ENCODE results near the gene ZNF660.
"Not testable (repeated sequence)": the region's sequence is repeated elsewhere in the genome, so short reads cannot be mapped to it uniquely, and the experiment has no call there.

Gene ZNF660

DNA sequence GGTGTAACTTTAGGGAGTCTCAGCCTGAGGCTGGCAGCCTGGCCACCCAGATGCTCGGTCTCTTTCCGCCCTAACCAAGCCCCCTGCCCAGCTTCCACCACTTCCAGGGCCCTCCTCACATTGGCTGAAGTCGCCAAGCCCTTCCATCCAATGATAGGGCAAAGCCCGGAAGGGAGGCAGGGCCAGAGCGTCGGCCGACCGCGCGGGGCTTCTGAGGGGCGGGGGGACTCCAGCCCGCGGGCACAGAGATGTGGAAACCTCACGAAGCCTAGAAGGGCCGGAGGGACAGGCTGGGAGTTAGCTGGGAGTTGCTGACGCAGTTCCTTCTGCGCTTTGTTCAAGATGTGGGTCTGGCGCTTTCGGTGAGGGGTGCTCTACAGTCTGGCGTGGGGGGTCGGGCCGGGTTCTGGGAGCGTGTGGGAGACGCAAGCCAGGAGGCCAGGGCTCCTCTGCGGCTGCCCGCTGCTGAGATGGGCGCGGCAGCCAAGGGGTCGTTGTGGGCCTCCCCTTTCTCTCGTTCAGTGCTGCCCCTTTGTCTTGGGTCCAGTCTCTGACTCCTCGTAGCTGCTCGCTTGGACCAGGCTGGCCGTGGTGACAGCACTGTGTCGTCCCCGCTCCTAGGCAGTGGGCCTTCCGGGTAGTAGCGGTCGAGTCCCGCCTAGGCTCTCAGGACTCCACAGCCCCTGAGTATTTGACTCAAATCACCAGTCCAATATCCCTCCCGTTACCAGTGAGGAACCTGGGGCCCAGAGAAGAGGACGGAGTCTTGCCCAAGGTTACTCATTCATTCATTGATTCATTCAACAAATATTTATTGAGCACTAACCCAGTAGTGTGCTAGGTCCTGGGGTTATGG, at the start of gene ZNF660:
Gene ZNF660 (plus strand): TSS at position 319 of the 856 bp plus-strand sequence. CDS start 9,230 bp downstream, outside the sequence.
- in situ Hi-C loops (cut with MboI; ENCODE audit: low pct_unique_long_range_greater_than_20kb, low sequenced_read_pairs) = no loop called here
- peak; percentile 89 for DNase-seq

DNA sequence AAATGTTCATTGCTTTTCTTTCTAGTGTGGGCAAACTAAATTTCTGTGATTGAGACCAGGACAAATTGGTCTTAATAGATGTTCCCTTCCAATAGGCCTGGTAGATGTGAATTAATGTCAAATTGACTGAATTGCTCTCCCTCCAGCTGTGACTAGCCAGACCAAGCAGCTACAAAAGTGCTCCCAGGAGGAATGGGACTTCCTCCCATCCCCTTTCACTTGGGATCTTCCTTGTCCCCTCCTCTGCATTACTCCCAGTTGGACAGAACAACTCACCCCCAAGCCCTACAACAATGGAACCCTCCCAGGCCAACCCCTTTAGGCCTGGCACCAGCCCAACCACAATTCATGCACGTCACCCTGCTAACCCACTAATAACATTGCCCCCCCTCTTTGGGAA, 49.4 kb upstream of the ZNF660 start:
- DNase-seq = no peak
- in situ Hi-C loops (cut with MboI; ENCODE audit: low pct_unique_long_range_greater_than_20kb, low sequenced_read_pairs) = no loop called here

DNA sequence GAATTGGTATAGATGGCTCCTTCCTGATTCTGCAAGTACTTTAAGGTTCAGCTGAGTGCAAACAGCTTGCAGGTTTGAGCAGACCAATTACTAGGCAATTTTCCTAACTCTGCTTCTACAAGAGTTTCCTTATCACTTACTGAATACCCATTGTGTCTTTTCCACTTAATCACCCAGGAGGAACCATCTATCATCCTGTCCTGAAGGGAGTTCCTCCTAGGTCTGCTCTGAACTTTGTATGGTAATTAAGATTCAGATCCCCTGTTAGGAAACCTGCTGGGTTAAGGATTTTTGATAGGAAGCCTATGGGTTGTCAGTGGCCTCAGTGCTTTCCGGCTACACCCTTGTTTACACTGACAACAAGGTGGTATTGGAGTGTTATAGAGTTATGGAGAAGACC, 40.0 kb upstream of the ZNF660 start:
- DNase-seq; in situ Hi-C loops (cut with MboI; ENCODE audit: low pct_unique_long_range_greater_than_20kb, low sequenced_read_pairs): not testable (repeated sequence)

DNA sequence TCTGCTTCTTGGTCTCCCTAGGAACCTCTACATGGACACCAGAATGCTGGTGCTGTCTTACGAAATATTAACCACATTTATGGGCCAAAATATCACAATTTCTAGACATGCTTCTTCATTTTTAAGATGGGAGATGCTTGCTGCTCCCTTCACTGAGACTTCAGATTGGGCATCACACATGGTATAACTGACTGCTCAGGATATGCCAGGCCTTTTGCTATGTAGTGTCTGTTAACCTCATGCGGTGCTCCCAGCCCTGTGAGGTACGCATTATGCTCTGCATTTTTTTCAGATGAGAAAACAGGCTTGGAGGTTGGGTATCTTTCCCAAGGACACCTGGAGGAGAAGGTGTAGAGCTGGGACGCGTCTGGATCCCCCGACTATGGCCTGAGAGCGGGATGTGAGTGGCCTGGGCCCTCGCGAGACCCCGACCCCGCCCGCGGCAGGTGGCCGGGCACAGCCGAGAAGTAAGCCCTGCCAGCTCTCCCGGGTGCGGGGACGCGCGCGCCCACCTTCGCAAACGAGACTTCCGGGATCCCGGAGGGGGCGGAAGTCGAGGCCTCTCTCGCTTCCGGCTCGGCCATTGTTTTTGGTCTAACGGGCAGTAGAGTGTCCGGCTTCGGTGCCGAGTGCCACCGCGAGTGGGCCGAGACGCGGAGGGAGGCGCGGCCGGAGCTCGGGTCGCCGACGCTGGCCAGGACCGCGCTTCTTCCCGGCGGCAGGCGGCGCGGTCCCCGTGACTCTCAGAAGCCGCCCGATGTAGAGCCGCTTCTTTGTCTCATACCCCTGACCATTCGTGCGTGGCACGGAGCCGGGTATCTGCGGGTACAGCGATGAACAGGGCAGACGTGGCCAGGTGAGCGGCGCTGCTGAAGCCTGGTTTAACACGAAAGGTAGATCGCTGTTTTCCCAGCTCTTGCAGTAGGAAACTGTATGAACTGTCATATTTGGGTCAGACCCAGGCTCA, 29.9 kb upstream of the ZNF660 start, which contains the start of gene ZKSCAN7:
Gene ZKSCAN7 (plus strand): TSS at position 568 of the 967 bp plus-strand sequence. CDS start 1,855 bp downstream, outside the sequence.
- in situ Hi-C loops (cut with MboI; ENCODE audit: low pct_unique_long_range_greater_than_20kb, low sequenced_read_pairs) = no loop called here
- no peak for DNase-seq

DNA sequence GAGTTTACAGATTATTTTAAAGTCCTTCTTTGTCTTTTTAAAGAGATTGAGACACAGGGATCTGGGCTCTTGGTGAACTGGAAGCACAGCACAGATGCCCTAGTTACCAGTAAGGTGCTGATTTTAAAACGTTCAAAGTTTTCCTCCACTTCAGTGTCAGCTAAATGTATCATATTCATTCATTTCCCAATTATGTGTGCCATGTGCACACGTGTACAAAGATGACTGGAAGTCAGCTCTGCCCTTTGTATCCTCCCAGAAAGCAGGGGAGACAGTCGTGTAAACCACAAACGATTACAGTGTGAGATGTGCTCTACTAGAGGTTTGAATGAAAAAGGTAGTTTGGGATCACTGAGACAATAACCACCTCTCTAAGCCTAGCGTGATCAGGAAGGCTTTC, 29.0 kb upstream of the ZNF660 start:
- DNase-seq = no peak
- in situ Hi-C loops (cut with MboI; ENCODE audit: low pct_unique_long_range_greater_than_20kb, low sequenced_read_pairs) = no loop called here

DNA sequence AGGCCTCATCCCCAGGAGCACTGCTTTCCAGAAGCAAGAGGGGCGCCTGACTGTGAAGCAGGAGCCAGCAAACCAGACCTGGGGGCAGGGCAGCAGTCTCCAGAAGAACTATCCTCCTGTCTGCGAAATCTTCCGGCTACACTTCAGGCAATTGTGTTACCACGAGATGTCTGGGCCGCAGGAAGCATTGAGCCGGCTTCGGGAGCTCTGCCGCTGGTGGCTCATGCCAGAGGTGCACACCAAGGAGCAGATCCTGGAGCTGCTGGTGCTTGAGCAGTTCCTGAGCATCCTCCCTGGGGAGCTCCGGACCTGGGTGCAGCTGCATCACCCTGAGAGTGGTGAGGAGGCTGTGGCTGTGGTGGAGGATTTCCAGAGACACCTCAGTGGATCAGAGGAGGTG, 27.7 kb upstream of the ZNF660 start:
- in situ Hi-C loops (cut with MboI; ENCODE audit: low pct_unique_long_range_greater_than_20kb, low sequenced_read_pairs) = no loop called here
- no peak for DNase-seq

DNA sequence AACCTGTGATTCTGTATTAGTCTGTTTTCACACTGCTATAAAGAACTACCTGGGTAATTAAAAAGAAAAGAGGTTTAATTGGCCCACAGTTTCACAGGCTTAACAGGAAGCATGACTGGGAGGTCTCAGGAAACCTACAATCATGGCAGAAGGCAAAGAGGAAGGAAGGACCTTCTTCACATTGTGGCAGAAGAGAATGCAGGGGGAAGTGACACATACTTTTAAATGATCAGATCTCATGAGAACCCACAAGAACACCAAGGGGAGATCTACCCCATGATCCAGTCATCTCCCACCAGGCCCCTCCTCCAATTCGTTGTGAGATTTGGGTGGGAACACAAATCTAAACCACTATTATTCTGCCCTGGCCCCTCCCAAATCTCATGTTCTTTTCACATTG, 23.7 kb upstream of the ZNF660 start:
- peak; percentile 32 for DNase-seq
- in situ Hi-C loops (cut with MboI; ENCODE audit: low pct_unique_long_range_greater_than_20kb, low sequenced_read_pairs) = no loop called here

DNA sequence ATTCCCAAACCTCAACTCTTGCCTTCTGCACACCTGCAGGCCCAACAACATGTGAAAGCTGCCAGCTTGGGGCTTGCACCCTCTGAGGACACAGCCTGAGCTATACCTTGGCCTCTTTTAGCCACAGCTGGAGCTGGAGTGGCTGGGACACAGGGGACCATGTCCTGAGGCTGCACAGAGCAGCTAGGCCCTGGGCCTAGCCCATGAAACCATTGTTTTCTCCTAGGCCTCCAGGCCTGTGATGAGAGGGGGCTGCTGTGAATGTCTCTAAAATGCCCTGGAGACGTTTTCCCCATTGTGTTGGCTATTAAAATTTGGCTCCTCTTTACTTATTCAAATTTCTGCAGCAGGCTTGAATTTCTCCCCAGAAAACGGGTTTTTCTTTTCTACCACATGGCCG, 22.6 kb upstream of the ZNF660 start:
- in situ Hi-C loops (cut with MboI; ENCODE audit: low pct_unique_long_range_greater_than_20kb, low sequenced_read_pairs) = no loop called here
- DNase-seq = no peak

DNA sequence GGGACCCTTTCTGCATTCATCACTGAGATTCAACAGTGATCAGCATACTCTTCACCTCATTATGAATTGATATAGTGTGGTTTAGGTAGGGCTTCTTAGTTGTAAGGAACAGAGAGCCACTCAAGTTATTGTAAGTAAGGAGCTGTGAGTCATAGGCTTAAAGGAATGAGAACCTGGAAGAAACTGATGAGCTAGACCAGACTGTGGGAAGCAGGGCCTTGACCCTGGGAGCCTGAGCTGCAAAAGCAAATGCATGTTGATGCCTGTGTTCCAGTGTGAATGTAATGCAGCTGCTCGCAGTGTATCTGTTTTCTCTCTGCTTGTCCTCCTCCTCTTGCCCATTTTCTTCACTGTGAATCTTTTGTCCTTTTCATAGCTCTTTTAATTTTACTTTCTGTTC, 16.2 kb upstream of the ZNF660 start:
- no peak for DNase-seq
- in situ Hi-C loops (cut with MboI; ENCODE audit: low pct_unique_long_range_greater_than_20kb, low sequenced_read_pairs) = no loop called here

DNA sequence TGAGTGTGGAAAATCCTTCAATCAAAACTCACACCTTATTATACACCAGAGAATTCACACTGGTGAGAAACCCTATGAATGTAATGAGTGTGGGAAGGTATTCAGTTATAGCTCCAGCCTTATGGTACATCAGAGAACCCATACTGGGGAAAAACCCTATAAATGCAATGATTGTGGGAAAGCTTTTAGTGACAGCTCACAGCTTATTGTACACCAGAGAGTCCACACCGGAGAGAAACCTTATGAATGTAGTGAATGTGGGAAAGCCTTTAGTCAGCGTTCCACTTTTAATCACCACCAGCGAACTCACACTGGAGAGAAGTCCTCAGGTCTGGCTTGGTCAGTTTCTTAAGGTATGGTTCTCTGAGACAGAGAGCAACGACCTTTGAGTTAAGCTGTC, 13.7 kb upstream of the ZNF660 start:
- in situ Hi-C loops (cut with MboI; ENCODE audit: low pct_unique_long_range_greater_than_20kb, low sequenced_read_pairs) = no loop called here
- DNase-seq = no peak

DNA sequence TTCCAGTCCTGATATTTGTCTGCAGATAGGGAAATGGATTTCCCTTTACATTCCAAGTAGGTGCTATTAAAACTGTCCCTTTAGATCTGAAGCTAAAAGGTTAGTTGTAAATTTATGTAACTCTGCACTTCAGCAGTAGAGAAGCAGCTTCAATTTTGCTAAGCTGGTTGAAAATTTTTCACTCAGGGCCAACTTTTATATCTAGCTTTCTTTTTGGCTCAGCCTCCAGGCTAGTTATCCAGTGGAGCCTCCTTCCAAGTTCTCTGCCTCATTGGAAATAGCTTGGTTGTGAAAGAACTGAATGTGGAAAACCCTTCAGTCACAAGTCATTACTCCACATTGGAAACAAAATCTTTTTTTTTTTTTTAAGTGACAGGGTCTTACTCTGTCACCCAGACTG, 8.2 kb upstream of the ZNF660 start:
- in situ Hi-C loops (cut with MboI; ENCODE audit: low pct_unique_long_range_greater_than_20kb, low sequenced_read_pairs) = no loop called here
- DNase-seq = no peak

DNA sequence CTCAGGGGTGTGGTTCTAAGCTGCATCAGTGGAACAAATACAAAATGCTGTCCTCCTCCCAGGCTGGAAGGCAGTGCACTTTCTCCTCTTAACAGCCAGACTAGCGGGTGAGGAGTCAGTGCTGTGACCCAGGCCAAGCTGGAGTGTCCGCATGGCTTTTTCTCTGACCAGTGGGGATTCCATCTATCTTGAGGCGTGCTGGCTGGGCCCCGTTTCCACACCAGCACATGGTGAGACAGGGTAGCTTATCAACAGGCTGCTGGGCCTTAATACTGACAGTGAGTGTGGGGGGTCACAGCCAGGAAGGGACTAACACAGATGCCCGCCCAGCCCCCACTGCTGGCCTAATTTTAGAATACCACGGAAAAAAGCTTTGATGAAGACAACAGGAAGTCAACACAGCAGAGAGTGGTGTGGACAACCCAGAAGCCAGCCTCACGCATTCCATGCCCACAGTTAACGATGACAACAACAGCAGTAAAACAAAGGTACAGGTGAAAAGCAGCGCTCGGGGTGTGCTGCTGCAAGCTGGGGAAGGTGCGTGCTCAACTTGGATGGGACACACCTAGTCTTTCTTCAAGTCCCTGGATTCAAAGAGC, 7.3 kb upstream of the ZNF660 start:
- DNase-seq; in situ Hi-C loops (cut with MboI; ENCODE audit: low pct_unique_long_range_greater_than_20kb, low sequenced_read_pairs): not testable (repeated sequence)

DNA sequence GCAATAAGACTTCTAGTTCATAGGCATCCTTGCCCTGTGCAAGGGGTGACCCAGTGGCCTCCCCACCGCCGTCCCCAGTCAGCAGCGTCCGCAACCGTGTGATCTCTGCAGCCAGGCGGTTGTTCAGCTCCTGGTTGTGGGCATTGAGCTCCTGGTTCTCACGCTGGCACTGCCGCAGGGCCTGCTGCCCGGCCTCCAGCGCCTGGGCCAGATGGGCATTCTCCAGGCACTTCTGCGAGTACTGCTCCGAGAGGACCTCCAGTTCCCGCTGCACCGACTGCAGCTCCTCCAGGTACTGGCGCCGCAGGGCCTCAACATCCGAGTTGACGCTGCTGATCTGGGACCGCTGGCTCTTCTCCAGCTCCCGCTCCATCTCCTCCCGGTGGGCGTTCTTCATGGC, 6.4 kb upstream of the ZNF660 start:
- in situ Hi-C loops (cut with MboI; ENCODE audit: low pct_unique_long_range_greater_than_20kb, low sequenced_read_pairs); DNase-seq: not testable (repeated sequence)

DNA sequence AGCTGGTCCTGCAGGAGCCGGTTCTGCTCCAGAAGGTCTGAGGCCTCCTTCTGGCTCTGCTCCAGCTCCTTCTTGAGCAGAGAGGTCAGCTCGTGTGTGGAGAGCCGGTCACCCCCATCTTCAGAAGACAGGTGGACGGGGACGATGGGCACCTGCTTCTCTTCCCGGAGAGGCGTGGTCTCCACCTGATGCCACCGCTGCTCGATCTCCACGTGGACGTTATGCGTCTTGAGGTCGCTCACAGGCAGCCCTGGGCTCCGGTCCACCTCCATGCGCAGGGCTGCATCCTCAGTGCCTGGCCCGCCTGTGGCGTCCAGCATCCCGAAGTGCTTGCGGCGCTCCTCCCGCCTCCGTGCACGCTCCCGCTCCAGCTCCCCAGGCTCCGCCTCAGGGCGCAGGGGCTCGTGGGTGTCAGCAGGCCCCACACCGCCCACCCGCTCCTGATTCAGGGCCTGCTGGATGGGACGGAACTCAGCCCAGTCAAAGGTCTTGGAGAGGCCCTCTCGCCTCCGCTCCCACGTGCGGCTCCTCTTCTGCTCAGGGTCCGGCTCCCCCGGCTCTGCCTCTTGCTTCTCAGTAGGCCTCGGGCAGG, 5.7 kb upstream of the ZNF660 start:
- DNase-seq; in situ Hi-C loops (cut with MboI; ENCODE audit: low pct_unique_long_range_greater_than_20kb, low sequenced_read_pairs): not testable (repeated sequence)

DNA sequence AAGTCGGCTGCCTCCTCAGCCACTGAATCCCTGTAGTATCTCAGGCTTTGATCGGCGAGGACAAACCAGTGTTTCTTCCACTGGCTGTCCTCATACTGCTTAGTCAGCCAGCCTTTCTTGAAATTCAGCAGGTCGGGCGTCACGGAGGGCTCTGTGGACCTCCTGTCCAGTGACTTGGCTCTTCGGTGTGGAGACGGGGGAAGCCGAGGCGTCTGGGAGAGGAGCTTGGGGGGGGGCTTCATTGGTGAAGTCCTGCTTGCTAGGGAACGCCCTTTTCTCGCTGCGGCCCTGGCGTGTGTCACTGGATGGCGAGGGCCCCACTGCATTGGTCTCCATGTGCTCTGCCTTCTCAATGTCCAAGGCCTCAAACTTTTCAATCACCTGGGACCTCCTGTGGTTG, 5.0 kb upstream of the ZNF660 start:
- DNase-seq; in situ Hi-C loops (cut with MboI; ENCODE audit: low pct_unique_long_range_greater_than_20kb, low sequenced_read_pairs): not testable (repeated sequence)

DNA sequence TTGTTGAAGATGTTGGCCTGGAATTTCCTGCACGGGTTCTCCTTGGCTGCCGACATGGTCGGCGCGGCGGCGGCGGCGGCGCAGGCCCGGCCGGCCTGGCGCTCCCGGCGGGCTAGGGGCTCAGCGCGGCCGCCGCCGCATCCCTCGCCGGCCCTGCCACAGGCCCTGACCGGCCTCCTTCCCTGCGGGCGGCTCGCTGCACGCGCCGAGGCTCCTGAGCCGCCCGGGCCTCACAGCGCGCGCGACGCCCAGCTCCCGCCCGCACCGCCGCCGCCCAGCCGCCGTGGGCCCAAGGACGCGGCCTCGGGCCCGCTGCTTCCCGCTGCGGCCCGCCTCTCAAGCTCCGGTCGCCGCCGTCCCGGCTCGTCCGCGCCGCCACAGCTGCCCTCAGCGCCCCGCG, 3.8 kb upstream of the ZNF660 start:
- in situ Hi-C loops (cut with MboI; ENCODE audit: low pct_unique_long_range_greater_than_20kb, low sequenced_read_pairs); DNase-seq: not testable (repeated sequence)

DNA sequence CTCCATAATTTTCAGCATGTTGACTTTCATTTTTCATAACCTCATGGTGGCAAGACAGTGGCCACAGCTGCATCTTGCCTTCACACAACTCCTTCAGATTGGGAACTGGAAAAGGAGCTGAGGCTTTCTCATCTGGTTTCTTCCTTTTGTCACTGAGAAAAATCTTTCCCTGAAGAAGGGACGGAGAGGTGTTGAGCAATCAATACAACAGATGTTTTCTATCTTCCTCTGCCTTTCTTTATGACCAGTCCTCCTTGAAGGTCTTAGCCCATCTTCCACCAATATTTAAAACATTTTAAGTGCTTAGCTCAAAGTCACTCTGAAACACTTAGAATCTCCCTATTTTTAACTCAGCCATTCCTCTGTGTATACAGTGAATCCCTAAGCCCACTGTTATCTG, 11.9 kb downstream of the ZNF660 start:
- in situ Hi-C loops (cut with MboI; ENCODE audit: low pct_unique_long_range_greater_than_20kb, low sequenced_read_pairs) = no loop called here

DNA sequence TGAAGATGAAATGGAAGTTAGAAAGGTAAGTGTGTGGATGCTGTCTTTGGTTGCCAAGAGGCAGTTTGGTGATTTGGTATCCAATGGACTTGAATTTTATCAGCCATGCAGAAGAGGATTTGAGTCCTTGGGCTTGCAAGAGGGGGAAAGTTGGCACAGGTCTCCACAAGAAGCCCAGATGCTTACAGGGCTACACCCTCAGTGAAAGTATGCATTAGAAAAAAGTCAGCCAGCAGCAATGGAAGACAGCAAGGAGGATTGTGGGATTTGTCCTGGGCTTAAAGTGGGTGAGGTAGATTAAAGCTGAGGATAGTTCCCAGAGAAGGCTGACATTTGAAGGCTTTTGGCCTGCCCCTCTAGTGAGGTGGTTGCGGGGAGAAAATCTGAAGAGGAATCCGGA, 17.0 kb downstream of the ZNF660 start:
- in situ Hi-C loops (cut with MboI; ENCODE audit: low pct_unique_long_range_greater_than_20kb, low sequenced_read_pairs) = no loop called here
- DNase-seq = no peak

More for the DNA sequence above, 11.9 kb downstream of the ZNF660 start:
- no peak for DNase-seq

DNA sequence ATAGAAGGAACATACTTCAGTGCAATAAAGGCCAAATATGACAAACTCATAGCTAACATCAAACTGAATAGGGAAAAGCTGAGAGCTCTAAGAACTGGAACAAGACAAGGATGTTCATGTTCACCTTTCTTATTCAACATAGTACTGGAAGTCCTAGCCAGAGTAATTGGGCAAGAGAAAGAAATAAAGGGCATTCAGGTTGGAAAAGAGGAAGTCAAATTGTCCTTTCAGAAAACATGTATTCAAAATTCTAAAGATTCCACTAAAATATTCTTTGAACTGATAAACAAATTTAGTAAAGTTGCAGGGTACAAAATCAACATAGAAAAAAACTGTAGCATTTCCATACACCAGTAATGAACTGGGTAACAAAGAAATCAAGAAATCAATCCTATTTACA, 27.9 kb downstream of the ZNF660 start:
- DNase-seq = peak; percentile 5
- in situ Hi-C loops (cut with MboI; ENCODE audit: low pct_unique_long_range_greater_than_20kb, low sequenced_read_pairs) = no loop called here

Measured in KBM-7 (cell line).